Femur (tissue), 1 donor: Measurements from ENCODE around the gene LENG1.
"Not testable (repeated sequence)": the region's sequence is repeated elsewhere in the genome, so short reads cannot be mapped to it uniquely, and the experiment has no call there.

Experiments
- DNase-seq: peaks from one replicate; pipeline ENCODE4 v3.0.0-alpha.2; 2017

The LENG1 gene

GRCh38 chr19:54189145-54189734, 29.7 kb upstream of the LENG1 start, which contains the start of gene MBOAT7:
MBOAT7 (minus strand) TSS chr19:54189580; CDS start chr19:54188508, 1,072 bp downstream.
- no peak for DNase-seq

- DNase-seq = peak; percentile 41
These were observed 28.8 kb upstream of the LENG1 start for GRCh38 chr19:54188215-54188871.

- DNase-seq = no peak
These were observed 27.4 kb upstream of the LENG1 start for GRCh38 chr19:54186934-54187381.

GRCh38 chr19:54186351-54186750, 26.8 kb upstream of the LENG1 start:
- no peak for DNase-seq

GRCh38 chr19:54183431-54183830, 23.9 kb upstream of the LENG1 start:
- DNase-seq = no peak

- DNase-seq = not testable (repeated sequence)
These were observed 22.4 kb upstream of the LENG1 start for GRCh38 chr19:54181894-54182293.

GRCh38 chr19:54180691-54181091, 21.2 kb upstream of the LENG1 start:
- DNase-seq = no peak

- DNase-seq = peak; percentile 73
These were observed 20.5 kb upstream of the LENG1 start for GRCh38 chr19:54179921-54180461.

GRCh38 chr19:54179262-54179852, 19.8 kb upstream of the LENG1 start:
- DNase-seq = no peak

- peak; percentile 42 for DNase-seq
These were observed 19.2 kb upstream of the LENG1 start for GRCh38 chr19:54178581-54179261.

GRCh38 chr19:54173951-54174834, 14.7 kb upstream of the LENG1 start:
- no peak for DNase-seq

- DNase-seq = no peak
These were observed 13.8 kb upstream of the LENG1 start for GRCh38 chr19:54173359-54173699.

GRCh38 chr19:54172471-54173358, 13.2 kb upstream of the LENG1 start, which contains the start of gene TMC4:
TMC4 (minus strand) TSS chr19:54173160; CDS start chr19:54173117, 43 bp downstream.
- no peak for DNase-seq

GRCh38 chr19:54171736-54172431, 12.4 kb upstream of the LENG1 start:
- not testable (repeated sequence) for DNase-seq

GRCh38 chr19:54169149-54169740, 9.7 kb upstream of the LENG1 start:
- DNase-seq = no peak

- peak; percentile 94 for DNase-seq
These were observed 8.8 kb upstream of the LENG1 start for GRCh38 chr19:54168174-54168917.

GRCh38 chr19:54165222-54165621, 5.7 kb upstream of the LENG1 start:
- no peak for DNase-seq

GRCh38 chr19:54164369-54165068, 5.0 kb upstream of the LENG1 start:
- peak; percentile 80 for DNase-seq

- no peak for DNase-seq
These were observed 3.4 kb upstream of the LENG1 start for GRCh38 chr19:54162884-54163283.
